WI38 (cell line): Measurements from ENCODE around the gene MDGA2.

ENCODE experiments used
- H3K4me3 ChIP-seq: 2 replicates; pipeline ENCODE4 v1.5.1; 2011; ENCODE audit warnings: low read depth, mild to moderate bottlenecking, control low read depth, low read length
- CTCF ChIP-seq: IDR thresholded peaks from 2 replicates; pipeline ENCODE4 v1.5.1; 2012; ENCODE audit warnings: low read depth, mild to moderate bottlenecking, control low read depth, low read length

Gene MDGA2

GRCh38 chr14:47567273-47567672, 108.1 kb downstream of the MDGA2 start:
- TF ChIP-seq CTCF = no peak
- no peak overlapping the region for H3K4me3 ChIP-seq

GRCh38 chr14:47557894-47558293, 117.5 kb downstream of the MDGA2 start:
- TF ChIP-seq CTCF = no peak
- no peak overlapping the region for H3K4me3 ChIP-seq

GRCh38 chr14:47555333-47555732, 120.1 kb downstream of the MDGA2 start:
- no peak overlapping the region for H3K4me3 ChIP-seq
- no peak for TF ChIP-seq CTCF

- H3K4me3 ChIP-seq = no peak overlapping the region
- TF ChIP-seq CTCF = no peak
These were observed 125.5 kb downstream of the MDGA2 start for GRCh38 chr14:47549886-47550285.

GRCh38 chr14:47543459-47543858, 131.9 kb downstream of the MDGA2 start:
- H3K4me3 ChIP-seq = no peak overlapping the region
- no peak for TF ChIP-seq CTCF

- H3K4me3 ChIP-seq = no peak overlapping the region
- TF ChIP-seq CTCF = no peak
These were observed 133.7 kb downstream of the MDGA2 start for GRCh38 chr14:47541662-47542061.

GRCh38 chr14:47539031-47539461, 136.4 kb downstream of the MDGA2 start:
- no peak for TF ChIP-seq CTCF
- H3K4me3 ChIP-seq = no peak overlapping the region
